Neutrophil (primary cell): ENCODE results near the gene RPP21.
"Not testable (repeated sequence)": the region's sequence is repeated elsewhere in the genome, so short reads cannot be mapped to it uniquely, and the experiment has no call there.

Experiments used
- H3K27ac ChIP-seq: fragments of 200-600 bp; sonication (generic); 2 replicates; pipeline ENCODE4 v1.5.1; 2016; ENCODE audit warnings: mild to moderate bottlenecking, moderate library complexity
- H3K27me3 ChIP-seq: fragments of 200-600 bp; sonication (generic); 2 replicates; pipeline ENCODE4 v1.6.0; 2016; ENCODE audit warnings: mild to moderate bottlenecking
- H3K36me3 ChIP-seq: fragments of 200-600 bp; sonication (generic); 2 replicates; pipeline ENCODE4 v1.5.1; 2017
- H3K4me1 ChIP-seq, 2 experiments: fragments of 200-600 bp in 1 of 2; sonication (generic) in 1 of 2; 1 replicate in 1 of 2; 2 replicates in 1 of 2; pipeline versions ENCODE4 v1.5.1 to v1.6.1; 2013 to 2016; ENCODE audit warnings: low read depth in 1 of 2, low read length in 1 of 2, mild to moderate bottlenecking in 1 of 2, moderate library complexity in 1 of 2; ENCODE audit not compliant: control insufficient read depth in 1 of 2, insufficient read depth in 1 of 2
- H3K4me3 ChIP-seq, 2 experiments: fragments of 200-600 bp in 1 of 2; sonication (generic) in 1 of 2; 1 replicate in 1 of 2; 2 replicates in 1 of 2; pipeline ENCODE4 v1.5.1; 2013 to 2016; ENCODE audit warnings: low read depth in 1 of 2, low read length in 1 of 2, mild to moderate bottlenecking in 1 of 2, moderate library complexity in 1 of 2
- H3K9me3 ChIP-seq: fragments of 200-600 bp; sonication (generic); 2 replicates; pipeline ENCODE4 v1.5.1; 2016
- CTCF ChIP-seq: fragments of 200-600 bp; sonication (generic); IDR thresholded peaks from 2 replicates; pipeline ENCODE4 v1.5.1; 2016; ENCODE audit warnings: antibody characterized with exemption

Gene RPP21

GRCh38 chr6:30361661-30362060, 16.7 kb downstream of the RPP21 start:
- H3K27me3 ChIP-seq = peaks cover 100% of the 10 kb centered on the region
- no peak for TF ChIP-seq CTCF
- H3K9me3 ChIP-seq = no peaks in the 10 kb centered on the region
- no peaks in the 10 kb centered on the region for H3K36me3 ChIP-seq
- peaks cover 5 to 7% of the 10 kb centered on the region in 2 experiments for H3K4me1 ChIP-seq
- no peak overlapping the region for H3K4me3 ChIP-seq
- H3K27ac ChIP-seq = no peak overlapping the region

- Histone ChIP-seq H3K27ac (no peak overlapping the region), H3K4me3 (no peak overlapping the region), H3K36me3 (no peaks in the 10 kb centered on the region), H3K9me3 (no peaks in the 10 kb centered on the region), H3K4me1 (no peaks in the 10 kb centered on the region), H3K27me3 (peaks cover 100% of the 10 kb centered on the region)
- TF ChIP-seq CTCF = no peak
These were observed 18.5 kb downstream of the RPP21 start for GRCh38 chr6:30363459-30363858.

GRCh38 chr6:30364591-30364990, 19.6 kb downstream of the RPP21 start:
- Histone ChIP-seq H3K9me3 (no peaks in the 10 kb centered on the region), H3K36me3 (no peaks in the 10 kb centered on the region), H3K27me3 (peaks cover 100% of the 10 kb centered on the region), H3K27ac (no peak overlapping the region), H3K4me3 (no peak overlapping the region), H3K4me1 (no peaks in the 10 kb centered on the region)
- no peak for TF ChIP-seq CTCF

- H3K27ac ChIP-seq, H3K36me3 ChIP-seq, H3K4me3 ChIP-seq, H3K9me3 ChIP-seq, H3K4me1 ChIP-seq: not testable (repeated sequence)
- H3K27me3 ChIP-seq = peaks cover 89% of the 10 kb centered on the region
These were observed 24.3 kb downstream of the RPP21 start for GRCh38 chr6:30369280-30369679.

- TF ChIP-seq CTCF = no peak
- Histone ChIP-seq H3K4me3 (no peak overlapping the region), H3K4me1 (no peaks in the 10 kb centered on the region), H3K27ac (no peak overlapping the region), H3K36me3 (no peaks in the 10 kb centered on the region), H3K9me3 (no peaks in the 10 kb centered on the region), H3K27me3 (peaks cover 91% of the 10 kb centered on the region)
These were observed 33.5 kb downstream of the RPP21 start for GRCh38 chr6:30378290-30378937.

- no peaks in the 10 kb centered on the region for H3K9me3 ChIP-seq
- H3K36me3 ChIP-seq = no peaks in the 10 kb centered on the region
- TF ChIP-seq CTCF = no peak
- no peak overlapping the region for H3K4me3 ChIP-seq
- no peak overlapping the region for H3K27ac ChIP-seq
- peaks cover 94% of the 10 kb centered on the region for H3K27me3 ChIP-seq
- no peaks in the 10 kb centered on the region for H3K4me1 ChIP-seq
These were observed 35.5 kb downstream of the RPP21 start for GRCh38 chr6:30380464-30380863.
